Endothelial cell of umbilical vein (primary cell): Measurements from ENCODE around the gene CCDC73. TPM values are rescaled to one million over a fixed set of nuclear protein-coding genes. Genes with fewer than 3 reads are reported as not detected.

ENCODE experiments used
- BruUV-seq: library from RNA; stranded (reverse); fragments of 400-500 nt; replicated peaks from 2 replicates; lab custom pipeline; 2021; lab: Mats Ljungman, UMichigan
- CTCF ChIA-PET: fragments of 300-600, 350-600 bp; sonication (Branson Sonifier 250); formaldehyde crosslinking; loops from one replicate; lab custom pipeline; 2021; ENCODE audit warnings: antibody characterized with exemption, inconsistent platforms; lab: Charles Lee
- POLR2A ChIA-PET: fragments of 300-600, 350-600 bp; sonication (Branson Sonifier 250); formaldehyde crosslinking; loops from one replicate; lab custom pipeline; 2021; ENCODE audit warnings: antibody characterized with exemption, inconsistent platforms; lab: Charles Lee
- DNase-seq: peaks from one replicate; pipeline ENCODE4 v3.0.0-alpha.2; 2011; ENCODE audit warnings: low read depth, low spot score
- FAIRE-seq: peaks from 2 replicates; lab custom pipeline; 2011; peaks lifted over from hg19 to GRCh38; lab: Jason Lieb, UNC
- H2AFZ ChIP-seq: 2 replicates; pipeline ENCODE4 v1.6.0; 2012; ENCODE audit warnings: low read depth, low read length, control low read depth, inconsistent platforms
- H3K27ac ChIP-seq: 2 replicates; pipeline ENCODE4 v1.5.1; 2011; ENCODE audit warnings: low read depth, mild to moderate bottlenecking, control low read depth, low read length, moderate library complexity; ENCODE audit not compliant: insufficient read depth
- H3K27me3 ChIP-seq, 2 experiments: 2 replicates each; pipeline versions ENCODE4 v1.6.0 to v1.6.1; 2011; ENCODE audit warnings: low read length in 2 of 2, mixed read lengths in 1 of 2; ENCODE audit not compliant: control insufficient read depth in 2 of 2, insufficient read depth in 2 of 2
- H3K36me3 ChIP-seq, 2 experiments: 2 replicates in 1 of 2; 3 replicates in 1 of 2; pipeline ENCODE4 v1.5.1; 2011; ENCODE audit warnings: low read length in 2 of 2, mild to moderate bottlenecking in 1 of 2, moderate library complexity in 1 of 2; ENCODE audit not compliant: control insufficient read depth in 2 of 2, insufficient read depth in 2 of 2; ENCODE audit errors: extremely low read depth in 1 of 2
- H3K4me1 ChIP-seq: 3 replicates; pipeline ENCODE4 v1.5.1; 2011; ENCODE audit warnings: mild to moderate bottlenecking, low read length; ENCODE audit not compliant: control insufficient read depth, insufficient read depth; ENCODE audit errors: extremely low read depth
- H3K4me2 ChIP-seq: 2 replicates; pipeline ENCODE4 v1.6.1; 2011; ENCODE audit warnings: low read length, control low read depth, mixed read lengths; ENCODE audit not compliant: insufficient read depth
- H3K4me3 ChIP-seq, 3 experiments: fragments of 200-600 bp in 1 of 3; sonication (generic), shearing (Covaris generic) in 1 of 3; replicated peaks in 1 of 3; 2 replicates each; pipeline ENCODE4 v1.5.1; 2011 to 2016; ENCODE audit warnings: control low read depth in 3 of 3, low read length in 3 of 3, mild to moderate bottlenecking in 2 of 3, inconsistent platforms in 1 of 3, low read depth in 1 of 3, moderate library complexity in 1 of 3; ENCODE audit not compliant: insufficient read depth in 1 of 3
- H3K79me2 ChIP-seq: 2 replicates; pipeline ENCODE4 v1.6.0; 2012; ENCODE audit warnings: low read length, inconsistent platforms; ENCODE audit not compliant: control insufficient read depth, insufficient read depth
- H3K9ac ChIP-seq: replicated peaks from 2 replicates; pipeline ENCODE3; 2011; ENCODE audit warnings: low read length, control low read depth; ENCODE audit not compliant: insufficient read depth; ENCODE audit errors: extremely low read depth
- H3K9me1 ChIP-seq: replicated peaks from 3 replicates; pipeline ENCODE4 v1.6.0; 2011; ENCODE audit warnings: mild to moderate bottlenecking, low read length; ENCODE audit not compliant: control insufficient read depth, insufficient read depth; ENCODE audit errors: extremely low read depth
- H3K9me3 ChIP-seq: replicated peaks from 2 replicates; pipeline ENCODE4 v1.5.1; 2012; ENCODE audit warnings: low read length, inconsistent platforms; ENCODE audit not compliant: control insufficient read depth, insufficient read depth
- H4K20me1 ChIP-seq: replicated peaks from 2 replicates; pipeline ENCODE3; 2011; ENCODE audit warnings: mild to moderate bottlenecking, low read length; ENCODE audit not compliant: control insufficient read depth, insufficient read depth; ENCODE audit errors: extremely low read depth
- CTCF ChIP-seq, 2 donors: IDR thresholded peaks; 1 replicate in 1 of 2; 2 replicates in 1 of 2; pipeline ENCODE4 v1.5.1; 2011; ENCODE audit warnings: low read length in 2 of 2, mild to moderate bottlenecking in 2 of 2, moderate library complexity in 2 of 2, control low read depth in 1 of 2, inconsistent platforms in 1 of 2, low read depth in 1 of 2; ENCODE audit not compliant: insufficient read depth in 1 of 2; ENCODE audit errors: extremely low read depth in 1 of 2
- JUN ChIP-seq: IDR thresholded peaks from 2 replicates; pipeline ENCODE4 v1.6.1; 2011; ENCODE audit warnings: borderline replicate concordance, low read depth; ENCODE audit not compliant: insufficient read length, insufficient read depth
- MAX ChIP-seq: IDR thresholded peaks from 2 replicates; pipeline ENCODE4 v1.6.1; 2011; ENCODE audit not compliant: insufficient read depth, insufficient read length
- MYC ChIP-seq: IDR thresholded peaks from one replicate; pipeline ENCODE4 v1.6.1; 2011; ENCODE audit warnings: mild to moderate bottlenecking, low read depth, low read length
- POLR2AphosphoS5 ChIP-seq: IDR thresholded peaks from 2 replicates; pipeline ENCODE4 v1.6.1; 2012; ENCODE audit warnings: low read depth, mild to moderate bottlenecking, control low read depth, low read length, moderate library complexity; ENCODE audit not compliant: insufficient read depth
- dilution Hi-C: fragments of 300-500 bp; cut with MboI; formaldehyde crosslinking; loops from one replicate; pipeline ENCODE4 v1.15.0; 2019; ENCODE audit warnings: low sequenced_read_pairs; ENCODE audit not compliant: extremely low pct_ligation_motif_present
- intact Hi-C: fragments of 100-400 bp; cut with micrococcal nuclease; formaldehyde crosslinking; loops from one replicate; pipeline ENCODE4 v1.10.0; 2022
- polyA plus RNA-seq, 4 experiments: library from polyadenylated mRNA; depleted of rRNA in 3 of 4; stranded (reverse) in 3 of 4; unstranded in 1 of 4; fragments of >200 nt; gene quantifications; 2 replicates each; pipeline versions ENCODE4 v1.2.1 to v1.2.3, GENCODE V29; 2011 to 2012; ENCODE audit warnings: missing spikeins in 1 of 4
- total RNA-seq: library from RNA; stranded (reverse); gene quantifications from 2 replicates; pipeline ENCODE4 v1.2.3, GENCODE V29; 2021

The CCDC73 gene
- total and polyA plus RNA-seq, 2 donors (not counting 3 experiments of a cell fraction or from before 2014, with no cell fraction given): not detected

- Histone ChIP-seq H3K4me1 (no peaks in the 10 kb centered on the region), H3K27ac (no peak overlapping the region), H3K79me2 (no peaks in the 10 kb centered on the region), H3K4me3 (no peak overlapping the region), H3K9me3 (no peaks in the 10 kb centered on the region), H3K9me1 (no peaks in the 10 kb centered on the region), H3K9ac (no peak overlapping the region), H3K27me3 (peaks cover 0 to 2% of the 10 kb centered on the region in 2 experiments), H2AFZ (no peak overlapping the region), H3K4me2 (no peak overlapping the region), H3K36me3 (no peaks in the 10 kb centered on the region), H4K20me1 (no peaks in the 10 kb centered on the region)
- DNase-seq (peak; percentile 80), FAIRE-seq (peak; percentile 40)
- intact Hi-C loops: loop anchor here (1.0 kb wide), 1 partner anchor 256 kb away; no protein-coding TSS in a partner anchor
- ChIA-PET CTCF (interaction anchor here (0.6 to 2.0 kb wide), 21 partner anchors 12 to 933 kb away, joined by 3 to 32 read pairs (median 4); partner anchors contain the start of genes CCDC73, QSER1 and TCP11L1), POLR2A (no interaction called here)
- dilution Hi-C loops: no loop called here
- TF ChIP-seq MAX: no peak
- no peak for TF ChIP-seq JUN
- peak; percentile 67 to 79 for TF ChIP-seq CTCF (IDR thresholded peaks at IDR 0.05; ENCODE audit: extremely low read depth in 1 of 2, insufficient read depth in 1 of 2, low read depth in 1 of 2, low read length in 2 of 2)
- no TSS peak for BruUV-seq
Measured at GRCh38 chr11:32809313-32809712, 14.9 kb upstream of the CCDC73 start.

- no peaks in the 10 kb centered on the region for H3K9me3 ChIP-seq
- H3K4me1 ChIP-seq: no peaks in the 10 kb centered on the region
- no peaks in the 10 kb centered on the region for H3K79me2 ChIP-seq
- no TSS peak for BruUV-seq
- intact Hi-C loops: no loop called here
- H3K9ac ChIP-seq: no peak overlapping the region
- dilution Hi-C loops: no loop called here
- ChIA-PET CTCF (interaction anchor here (1.3 to 1.7 kb wide), 2 partner anchors 10 to 473 kb away, joined by 4 to 8 read pairs; no protein-coding TSS in a partner anchor), POLR2A (no interaction called here)
- no peak for FAIRE-seq
- H3K36me3 ChIP-seq: no peaks in the 10 kb centered on the region
- H3K4me3 ChIP-seq: no peak overlapping the region
- no peaks in the 10 kb centered on the region for H3K9me1 ChIP-seq
- no peak for TF ChIP-seq POLR2AphosphoS5
- TF ChIP-seq CTCF (IDR thresholded peaks at IDR 0.05; ENCODE audit: extremely low read depth in 1 of 2, insufficient read depth in 1 of 2, low read depth in 1 of 2, low read length in 2 of 2): no peak
- TF ChIP-seq MYC: no peak
- peaks cover 3 to 9% of the 10 kb centered on the region in 2 experiments for H3K27me3 ChIP-seq
- no peaks in the 10 kb centered on the region for H4K20me1 ChIP-seq
- H2AFZ ChIP-seq: no peak overlapping the region
- H3K27ac ChIP-seq: no peak overlapping the region
- H3K4me2 ChIP-seq: no peak overlapping the region
- DNase-seq: no peak
Measured at GRCh38 chr11:32796425-32796824, 2.0 kb upstream of the CCDC73 start.
